ENCODE data around the gene TVP23B. TPM values are rescaled to one million over a fixed set of nuclear protein-coding genes. Genes with fewer than 3 reads are reported as not detected.
A peak's percentile ranks its signal among the peaks of the same experiment; 100 is the strongest.
"Not testable (repeated sequence)": the region's sequence is repeated elsewhere in the genome, so short reads cannot be mapped to it uniquely, and the experiment has no call there.

Gene TVP23B
- total and polyA plus RNA-seq, 2 donors (not counting 1 experiment from before 2014, with no cell fraction given), result 79.9 to 81.9 TPM

- not testable (repeated sequence) for H3K4me3 ChIP-seq (replicated peaks in 1 of 4; ENCODE audit: control extremely low read depth in 1 of 4, insufficient read depth in 1 of 4, low read depth in 3 of 4, low read length in 4 of 4)
Measured at GRCh38 chr17:18744726-18745125, 36.3 kb upstream of the TVP23B start.

GRCh38 chr17:18746551-18746950 lies 34.4 kb upstream of the TVP23B start:
- not testable (repeated sequence) for H3K9me3 ChIP-seq (ENCODE audit: control insufficient read depth, insufficient read depth, low read depth, low read length); H3K79me2 ChIP-seq (ENCODE audit: control insufficient read depth, insufficient read depth, low read length); H3K4me1 ChIP-seq (ENCODE audit: control insufficient read depth, extremely low read depth, insufficient read depth, low read length); H3K27ac ChIP-seq (ENCODE audit: insufficient read depth, low read length); H2AFZ ChIP-seq (ENCODE audit: low read length); H3K27me3 ChIP-seq (ENCODE audit: control insufficient read depth, insufficient read depth, low read length); H3K36me3 ChIP-seq (ENCODE audit: control insufficient read depth, insufficient read depth, low read length); DNase-seq (ENCODE audit: low read depth in 2 of 2); H4K20me1 ChIP-seq (ENCODE audit: control insufficient read depth, extremely low read depth, insufficient read depth, low read length); H3K4me3 ChIP-seq (replicated peaks in 1 of 4; ENCODE audit: control extremely low read depth in 1 of 4, insufficient read depth in 1 of 4, low read depth in 3 of 4, low read length in 4 of 4); H3K9ac ChIP-seq (ENCODE audit: insufficient read depth, low read length); H3K4me2 ChIP-seq (ENCODE audit: extremely low read depth, insufficient read depth, low read length)

More at GRCh38 chr17:18744726-18745125, 36.3 kb upstream of the TVP23B start:
- not testable (repeated sequence) for H3K36me3 ChIP-seq (ENCODE audit: control insufficient read depth, insufficient read depth, low read length); H3K4me2 ChIP-seq (ENCODE audit: extremely low read depth, insufficient read depth, low read length); H4K20me1 ChIP-seq (ENCODE audit: control insufficient read depth, extremely low read depth, insufficient read depth, low read length); H2AFZ ChIP-seq (ENCODE audit: low read length); H3K9ac ChIP-seq (ENCODE audit: insufficient read depth, low read length); H3K4me1 ChIP-seq (ENCODE audit: control insufficient read depth, extremely low read depth, insufficient read depth, low read length); DNase-seq (ENCODE audit: low read depth in 2 of 2); H3K79me2 ChIP-seq (ENCODE audit: control insufficient read depth, insufficient read depth, low read length); H3K9me3 ChIP-seq (ENCODE audit: control insufficient read depth, insufficient read depth, low read depth, low read length); H3K27me3 ChIP-seq (ENCODE audit: control insufficient read depth, insufficient read depth, low read length); H3K27ac ChIP-seq (ENCODE audit: insufficient read depth, low read length)

- not testable (repeated sequence) for H3K79me2 ChIP-seq (ENCODE audit: control insufficient read depth, insufficient read depth, low read length); H3K27ac ChIP-seq (ENCODE audit: insufficient read depth, low read length); H3K4me1 ChIP-seq (ENCODE audit: control insufficient read depth, extremely low read depth, insufficient read depth, low read length); H3K36me3 ChIP-seq (ENCODE audit: control insufficient read depth, insufficient read depth, low read length); H3K9ac ChIP-seq (ENCODE audit: insufficient read depth, low read length); H3K27me3 ChIP-seq (ENCODE audit: control insufficient read depth, insufficient read depth, low read length); H3K9me3 ChIP-seq (ENCODE audit: control insufficient read depth, insufficient read depth, low read depth, low read length); H2AFZ ChIP-seq (ENCODE audit: low read length); H3K4me2 ChIP-seq (ENCODE audit: extremely low read depth, insufficient read depth, low read length); H4K20me1 ChIP-seq (ENCODE audit: control insufficient read depth, extremely low read depth, insufficient read depth, low read length); H3K4me3 ChIP-seq (replicated peaks in 1 of 4; ENCODE audit: control extremely low read depth in 1 of 4, insufficient read depth in 1 of 4, low read depth in 3 of 4, low read length in 4 of 4)
- DNase-seq (ENCODE audit: low read depth in 2 of 2), result peak in 1 of 2 donors; percentile 20
Measured at GRCh38 chr17:18747501-18747900, 33.5 kb upstream of the TVP23B start.

GRCh38 chr17:18750242-18750641 lies 30.7 kb upstream of the TVP23B start:
- H3K79me2 ChIP-seq (ENCODE audit: control insufficient read depth, insufficient read depth, low read length), result not testable (repeated sequence)

GRCh38 chr17:18753829-18754409 lies 27.1 kb upstream of the TVP23B start:
- H4K20me1 ChIP-seq (ENCODE audit: control insufficient read depth, extremely low read depth, insufficient read depth, low read length); H3K79me2 ChIP-seq (ENCODE audit: control insufficient read depth, insufficient read depth, low read length); H3K27ac ChIP-seq (ENCODE audit: insufficient read depth, low read length); H3K9ac ChIP-seq (ENCODE audit: insufficient read depth, low read length); H2AFZ ChIP-seq (ENCODE audit: low read length); H3K4me3 ChIP-seq (replicated peaks in 1 of 4; ENCODE audit: control extremely low read depth in 1 of 4, insufficient read depth in 1 of 4, low read depth in 3 of 4, low read length in 4 of 4); DNase-seq (ENCODE audit: low read depth in 2 of 2); H3K36me3 ChIP-seq (ENCODE audit: control insufficient read depth, insufficient read depth, low read length); H3K4me1 ChIP-seq (ENCODE audit: control insufficient read depth, extremely low read depth, insufficient read depth, low read length); H3K27me3 ChIP-seq (ENCODE audit: control insufficient read depth, insufficient read depth, low read length); H3K4me2 ChIP-seq (ENCODE audit: extremely low read depth, insufficient read depth, low read length); H3K9me3 ChIP-seq (ENCODE audit: control insufficient read depth, insufficient read depth, low read depth, low read length): not testable (repeated sequence)

More at GRCh38 chr17:18750242-18750641, 30.7 kb upstream of the TVP23B start:
- not testable (repeated sequence) for H3K9me3 ChIP-seq (ENCODE audit: control insufficient read depth, insufficient read depth, low read depth, low read length); H3K27ac ChIP-seq (ENCODE audit: insufficient read depth, low read length); H3K9ac ChIP-seq (ENCODE audit: insufficient read depth, low read length); H3K4me3 ChIP-seq (replicated peaks in 1 of 4; ENCODE audit: control extremely low read depth in 1 of 4, insufficient read depth in 1 of 4, low read depth in 3 of 4, low read length in 4 of 4); H2AFZ ChIP-seq (ENCODE audit: low read length); H3K4me1 ChIP-seq (ENCODE audit: control insufficient read depth, extremely low read depth, insufficient read depth, low read length); H4K20me1 ChIP-seq (ENCODE audit: control insufficient read depth, extremely low read depth, insufficient read depth, low read length); H3K4me2 ChIP-seq (ENCODE audit: extremely low read depth, insufficient read depth, low read length); H3K27me3 ChIP-seq (ENCODE audit: control insufficient read depth, insufficient read depth, low read length); DNase-seq (ENCODE audit: low read depth in 2 of 2); H3K36me3 ChIP-seq (ENCODE audit: control insufficient read depth, insufficient read depth, low read length)

- not testable (repeated sequence) for H3K9me3 ChIP-seq (ENCODE audit: control insufficient read depth, insufficient read depth, low read depth, low read length); H4K20me1 ChIP-seq (ENCODE audit: control insufficient read depth, extremely low read depth, insufficient read depth, low read length); H3K4me2 ChIP-seq (ENCODE audit: extremely low read depth, insufficient read depth, low read length); H2AFZ ChIP-seq (ENCODE audit: low read length); H3K36me3 ChIP-seq (ENCODE audit: control insufficient read depth, insufficient read depth, low read length); H3K9ac ChIP-seq (ENCODE audit: insufficient read depth, low read length); H3K27me3 ChIP-seq (ENCODE audit: control insufficient read depth, insufficient read depth, low read length); DNase-seq (ENCODE audit: low read depth in 2 of 2); H3K27ac ChIP-seq (ENCODE audit: insufficient read depth, low read length); H3K4me1 ChIP-seq (ENCODE audit: control insufficient read depth, extremely low read depth, insufficient read depth, low read length); H3K4me3 ChIP-seq (replicated peaks in 1 of 4; ENCODE audit: control extremely low read depth in 1 of 4, insufficient read depth in 1 of 4, low read depth in 3 of 4, low read length in 4 of 4); H3K79me2 ChIP-seq (ENCODE audit: control insufficient read depth, insufficient read depth, low read length)
Measured at GRCh38 chr17:18755969-18756368, 25.0 kb upstream of the TVP23B start.

- not testable (repeated sequence) for H3K27me3 ChIP-seq (ENCODE audit: control insufficient read depth, insufficient read depth, low read length); H3K9me3 ChIP-seq (ENCODE audit: control insufficient read depth, insufficient read depth, low read depth, low read length); H3K9ac ChIP-seq (ENCODE audit: insufficient read depth, low read length); H3K4me3 ChIP-seq (replicated peaks in 1 of 4; ENCODE audit: control extremely low read depth in 1 of 4, insufficient read depth in 1 of 4, low read depth in 3 of 4, low read length in 4 of 4); H3K27ac ChIP-seq (ENCODE audit: insufficient read depth, low read length); H3K4me2 ChIP-seq (ENCODE audit: extremely low read depth, insufficient read depth, low read length); H3K79me2 ChIP-seq (ENCODE audit: control insufficient read depth, insufficient read depth, low read length); H3K4me1 ChIP-seq (ENCODE audit: control insufficient read depth, extremely low read depth, insufficient read depth, low read length); H3K36me3 ChIP-seq (ENCODE audit: control insufficient read depth, insufficient read depth, low read length); H4K20me1 ChIP-seq (ENCODE audit: control insufficient read depth, extremely low read depth, insufficient read depth, low read length); H2AFZ ChIP-seq (ENCODE audit: low read length); DNase-seq (ENCODE audit: low read depth in 2 of 2)
Measured at GRCh38 chr17:18757368-18758044, 23.5 kb upstream of the TVP23B start.

Data from fibroblast of lung (primary cell).